ENCODE results near the gene ANKRD45.

- TF ChIP-seq, protein P1, sequence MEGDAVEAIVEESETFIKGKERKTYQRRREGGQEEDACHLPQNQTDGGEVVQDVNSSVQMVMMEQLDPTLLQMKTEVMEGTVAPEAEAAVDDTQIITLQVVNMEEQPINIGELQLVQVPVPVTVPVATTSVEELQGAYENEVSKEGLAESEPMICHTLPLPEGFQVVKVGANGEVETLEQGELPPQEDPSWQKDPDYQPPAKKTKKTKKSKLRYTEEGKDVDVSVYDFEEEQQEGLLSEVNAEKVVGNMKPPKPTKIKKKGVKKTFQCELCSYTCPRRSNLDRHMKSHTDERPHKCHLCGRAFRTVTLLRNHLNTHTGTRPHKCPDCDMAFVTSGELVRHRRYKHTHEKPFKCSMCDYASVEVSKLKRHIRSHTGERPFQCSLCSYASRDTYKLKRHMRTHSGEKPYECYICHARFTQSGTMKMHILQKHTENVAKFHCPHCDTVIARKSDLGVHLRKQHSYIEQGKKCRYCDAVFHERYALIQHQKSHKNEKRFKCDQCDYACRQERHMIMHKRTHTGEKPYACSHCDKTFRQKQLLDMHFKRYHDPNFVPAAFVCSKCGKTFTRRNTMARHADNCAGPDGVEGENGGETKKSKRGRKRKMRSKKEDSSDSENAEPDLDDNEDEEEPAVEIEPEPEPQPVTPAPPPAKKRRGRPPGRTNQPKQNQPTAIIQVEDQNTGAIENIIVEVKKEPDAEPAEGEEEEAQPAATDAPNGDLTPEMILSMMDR (IDR thresholded peaks at IDR 0.05): no peak
- no peak for TF ChIP-seq ZFX (IDR thresholded peaks at IDR 0.05; ENCODE audit: borderline replicate concordance)
Measured at GRCh38 chr1:173660306-173660705, 9.3 kb downstream of the ANKRD45 start.
